Progenitor cell of endocrine pancreas (in vitro differentiated cells): ENCODE data around the gene LHX2. TPM values are rescaled to one million over a fixed set of nuclear protein-coding genes. Genes with fewer than 3 reads are reported as not detected.
A peak's percentile ranks its signal among the peaks of the same experiment; 100 is the strongest.

Source experiments
- DNase-seq: peaks from one replicate; pipeline ENCODE4 v3.0.0; 2021; ENCODE audit warnings: low spot score; ENCODE audit not compliant: unreplicated experiment
- H3K27ac Mint-ChIP-seq: 2 replicates; pipeline ENCODE4 v1.8.0; 2021; ENCODE audit warnings: mild to moderate bottlenecking, moderate library complexity, mixed read lengths
- H3K27me3 Mint-ChIP-seq: 2 replicates; pipeline ENCODE4 v1.8.0; 2021; ENCODE audit warnings: mixed read lengths
- H3K36me3 Mint-ChIP-seq: 2 replicates; pipeline ENCODE4 v1.8.0; 2022; ENCODE audit warnings: mixed read lengths; ENCODE audit not compliant: insufficient read depth
- H3K4me1 Mint-ChIP-seq: 2 replicates; pipeline ENCODE4 v1.8.0; 2021; ENCODE audit warnings: low read depth, mixed read lengths
- H3K4me3 Mint-ChIP-seq: 2 replicates; pipeline ENCODE4 v1.8.0; 2021; ENCODE audit warnings: low read depth, mild to moderate bottlenecking, moderate library complexity, mixed read lengths
- H3K9me3 Mint-ChIP-seq: 2 replicates; pipeline ENCODE4 v1.8.0; 2021; ENCODE audit warnings: low read depth, mixed read lengths
- total RNA-seq: library from RNA; stranded (reverse); gene quantifications from 2 replicates; pipeline ENCODE4 v1.2.1, GENCODE V29; 2021
- TF ChIP-seq, protein P1 (sequence below): fragments of 200-600 bp; sonication (generic); IDR thresholded peaks from one replicate; pipeline ENCODE4 v1.5.0; 2021; ENCODE audit warnings: antibody characterized with exemption, mild to moderate bottlenecking; ENCODE audit not compliant: unreplicated experiment

Gene LHX2
- total RNA-seq, 1 donor from 2014 or later, result not detected

DNA sequence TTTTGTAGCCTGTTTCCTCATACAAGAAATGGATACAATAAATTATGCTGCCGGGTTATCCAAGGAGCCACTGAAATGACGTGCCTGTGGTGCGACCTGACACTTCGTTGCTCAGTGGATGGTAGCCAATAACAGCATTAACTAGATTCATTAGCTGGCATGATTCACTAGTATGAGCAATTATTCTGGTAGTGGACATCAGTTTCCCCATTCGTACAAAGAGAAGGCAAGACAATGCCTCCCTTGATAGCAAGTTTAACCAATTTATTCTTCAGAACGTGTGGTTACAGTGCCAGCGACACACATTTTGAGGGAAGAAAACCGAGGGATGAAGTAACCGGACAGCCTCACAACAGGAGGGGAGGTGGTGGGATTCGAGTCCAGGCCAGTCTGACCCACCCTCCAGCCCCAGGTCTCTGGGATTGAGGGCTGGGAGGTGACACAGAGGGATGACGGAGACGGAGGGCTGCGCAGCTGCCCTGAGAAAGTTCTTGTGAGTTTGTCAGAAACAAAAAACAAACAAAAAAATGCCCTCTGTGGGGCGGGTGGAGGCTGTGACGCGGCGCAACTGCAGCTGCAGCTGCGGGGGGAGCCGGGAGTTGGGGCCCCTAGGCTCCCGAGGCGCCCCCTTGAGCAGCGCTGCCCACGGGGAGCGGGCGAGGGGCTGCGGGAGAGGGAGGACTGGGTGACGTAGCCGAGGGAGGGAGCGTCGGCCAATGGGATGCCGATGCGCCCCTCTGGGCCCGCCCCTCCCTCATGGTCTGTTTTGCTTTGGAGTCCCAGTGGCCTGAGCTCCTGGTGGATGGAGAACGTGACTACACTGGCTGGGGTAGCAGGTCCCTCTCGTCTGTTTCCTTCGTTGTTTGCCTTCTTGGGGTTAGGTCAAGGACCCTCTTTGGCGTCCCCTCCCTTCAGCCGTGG is 10.9 kb downstream of the LHX2 start:
- Mint-ChIP-seq H3K9me3 (no peaks in the 10 kb centered on the region), H3K27me3 (peaks cover 93% of the 10 kb centered on the region), H3K36me3 (no peaks in the 10 kb centered on the region), H3K4me3 (no peak overlapping the region), H3K4me1 (peaks cover 3% of the 10 kb centered on the region), H3K27ac (no peak overlapping the region)
- DNase-seq, result no peak
- TF ChIP-seq, protein P1, sequence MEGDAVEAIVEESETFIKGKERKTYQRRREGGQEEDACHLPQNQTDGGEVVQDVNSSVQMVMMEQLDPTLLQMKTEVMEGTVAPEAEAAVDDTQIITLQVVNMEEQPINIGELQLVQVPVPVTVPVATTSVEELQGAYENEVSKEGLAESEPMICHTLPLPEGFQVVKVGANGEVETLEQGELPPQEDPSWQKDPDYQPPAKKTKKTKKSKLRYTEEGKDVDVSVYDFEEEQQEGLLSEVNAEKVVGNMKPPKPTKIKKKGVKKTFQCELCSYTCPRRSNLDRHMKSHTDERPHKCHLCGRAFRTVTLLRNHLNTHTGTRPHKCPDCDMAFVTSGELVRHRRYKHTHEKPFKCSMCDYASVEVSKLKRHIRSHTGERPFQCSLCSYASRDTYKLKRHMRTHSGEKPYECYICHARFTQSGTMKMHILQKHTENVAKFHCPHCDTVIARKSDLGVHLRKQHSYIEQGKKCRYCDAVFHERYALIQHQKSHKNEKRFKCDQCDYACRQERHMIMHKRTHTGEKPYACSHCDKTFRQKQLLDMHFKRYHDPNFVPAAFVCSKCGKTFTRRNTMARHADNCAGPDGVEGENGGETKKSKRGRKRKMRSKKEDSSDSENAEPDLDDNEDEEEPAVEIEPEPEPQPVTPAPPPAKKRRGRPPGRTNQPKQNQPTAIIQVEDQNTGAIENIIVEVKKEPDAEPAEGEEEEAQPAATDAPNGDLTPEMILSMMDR, result peak; percentile 33

DNA sequence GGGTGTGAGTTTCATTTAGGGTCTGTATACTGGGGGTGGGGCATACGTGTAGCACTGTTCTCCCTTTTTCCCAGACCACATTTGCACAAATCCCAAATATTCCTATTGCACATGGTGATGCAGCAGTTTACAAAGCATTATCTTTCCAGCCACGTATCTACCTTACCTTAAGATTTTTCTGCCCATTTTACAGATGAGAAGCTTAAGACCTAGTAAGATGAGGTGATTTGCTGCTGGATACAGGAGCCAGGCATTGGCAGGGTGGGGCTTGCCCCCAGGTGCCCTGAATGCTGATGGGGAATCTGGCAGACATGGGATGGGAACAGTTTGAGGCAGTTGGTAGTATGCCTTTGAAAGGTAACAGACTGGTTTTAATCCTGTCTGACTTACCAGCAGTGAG is 12.5 kb downstream of the LHX2 start:
- TF ChIP-seq, protein P1, result no peak

DNA sequence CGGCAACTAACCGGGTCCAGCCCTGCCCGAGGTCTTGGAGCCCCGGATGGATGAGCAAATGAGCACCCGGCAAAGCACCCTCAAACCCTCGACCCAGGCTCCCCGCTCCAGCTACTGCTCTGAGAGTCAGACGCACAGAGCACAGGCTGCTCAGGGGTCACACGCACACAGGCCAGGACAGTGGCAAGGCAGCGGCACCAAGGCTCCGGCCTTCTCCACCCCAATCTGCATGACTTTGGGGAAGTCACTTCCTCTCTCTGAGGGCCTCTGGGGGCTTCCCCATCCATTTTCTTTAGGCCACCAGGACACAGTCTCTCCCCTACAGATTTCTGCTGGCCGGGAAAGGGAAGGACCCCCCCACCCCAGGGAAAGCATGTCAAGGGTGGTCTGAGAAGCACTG is 18.0 kb downstream of the LHX2 start:
- no peak overlapping the region for H3K27ac Mint-ChIP-seq
- TF ChIP-seq, protein P1, result no peak
- H3K9me3 Mint-ChIP-seq, result no peaks in the 10 kb centered on the region
- DNase-seq, result no peak
- H3K4me1 Mint-ChIP-seq, result no peaks in the 10 kb centered on the region
- H3K36me3 Mint-ChIP-seq, result no peaks in the 10 kb centered on the region
- no peak overlapping the region for H3K4me3 Mint-ChIP-seq
- H3K27me3 Mint-ChIP-seq, result peaks cover 94% of the 10 kb centered on the region

More for the DNA sequence above, 12.5 kb downstream of the LHX2 start:
- Mint-ChIP-seq H3K27me3 (peaks cover 98% of the 10 kb centered on the region), H3K36me3 (no peaks in the 10 kb centered on the region), H3K27ac (no peak overlapping the region), H3K4me3 (no peak overlapping the region), H3K9me3 (no peaks in the 10 kb centered on the region), H3K4me1 (no peaks in the 10 kb centered on the region)
- DNase-seq, result no peak

DNA sequence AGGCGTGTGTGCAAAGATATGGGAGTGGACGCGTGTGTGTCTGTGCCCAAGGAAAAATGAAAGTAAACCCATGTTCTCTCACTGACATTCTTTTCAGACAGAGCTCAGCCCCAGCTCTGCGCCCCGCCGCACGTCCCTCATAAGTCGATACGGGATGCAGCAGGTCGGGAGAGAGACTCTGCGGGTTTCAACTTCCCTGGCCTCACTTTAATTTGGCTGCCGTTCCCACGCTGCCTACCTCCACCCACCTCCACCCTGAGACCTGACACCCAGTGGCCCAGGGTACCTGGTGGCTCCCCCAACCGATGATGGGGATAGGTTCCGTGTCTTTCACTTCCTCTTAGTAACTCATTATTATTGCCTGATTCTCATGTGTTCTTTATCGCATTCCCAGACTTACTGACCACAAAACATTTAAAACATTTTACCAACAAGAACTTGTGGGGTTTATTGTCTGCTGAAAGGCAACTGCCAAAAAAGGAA is 19.4 kb downstream of the LHX2 start:
- H3K36me3 Mint-ChIP-seq, result no peaks in the 10 kb centered on the region
- H3K4me1 Mint-ChIP-seq, result no peaks in the 10 kb centered on the region
- TF ChIP-seq, protein P1, result no peak
- DNase-seq, result no peak
- no peak overlapping the region for H3K27ac Mint-ChIP-seq
- peaks cover 94% of the 10 kb centered on the region for H3K27me3 Mint-ChIP-seq
- no peaks in the 10 kb centered on the region for H3K9me3 Mint-ChIP-seq
- no peak overlapping the region for H3K4me3 Mint-ChIP-seq

DNA sequence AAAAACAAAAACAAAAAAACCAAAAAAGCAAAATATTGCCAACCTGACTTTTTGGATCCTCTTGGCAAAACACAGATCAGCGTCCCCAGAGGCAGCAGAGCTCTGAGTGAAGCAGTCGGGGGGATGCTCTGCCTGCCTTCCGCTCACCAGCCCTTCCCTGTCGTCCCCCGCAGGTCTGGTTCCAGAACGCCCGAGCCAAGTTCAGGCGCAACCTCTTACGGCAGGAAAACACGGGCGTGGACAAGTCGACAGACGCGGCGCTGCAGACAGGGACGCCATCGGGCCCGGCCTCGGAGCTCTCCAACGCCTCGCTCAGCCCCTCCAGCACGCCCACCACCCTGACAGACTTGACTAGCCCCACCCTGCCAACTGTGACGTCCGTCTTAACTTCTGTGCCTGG is 20.7 kb downstream of the LHX2 start:
- no peak overlapping the region for H3K4me3 Mint-ChIP-seq
- no peak overlapping the region for H3K27ac Mint-ChIP-seq
- no peaks in the 10 kb centered on the region for H3K4me1 Mint-ChIP-seq
- peaks cover 94% of the 10 kb centered on the region for H3K27me3 Mint-ChIP-seq
- H3K9me3 Mint-ChIP-seq, result no peaks in the 10 kb centered on the region
- TF ChIP-seq, protein P1, result no peak
- DNase-seq, result no peak
- H3K36me3 Mint-ChIP-seq, result no peaks in the 10 kb centered on the region
